ENCODE results near the gene MAD1L1.
"Not testable (repeated sequence)": the region's sequence is repeated elsewhere in the genome, so short reads cannot be mapped to it uniquely, and the experiment has no call there.

Gene MAD1L1

DNA sequence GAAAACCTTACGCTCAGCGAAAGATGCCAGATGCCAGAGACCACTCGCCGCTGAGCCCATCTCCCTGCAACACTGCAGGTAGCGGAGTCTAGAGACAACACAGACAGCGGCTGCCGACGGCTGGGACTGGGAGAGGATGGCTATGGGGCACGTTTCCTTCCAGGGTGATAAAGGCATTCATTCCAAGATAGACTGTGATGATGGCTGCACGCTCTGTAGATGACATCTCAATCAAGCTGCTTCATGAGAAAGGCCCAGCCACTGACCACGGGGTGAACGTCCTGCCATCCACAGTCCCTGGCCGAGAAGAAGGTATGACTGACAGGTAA, 394.2 kb downstream of the MAD1L1 start:
- H3K27me3 ChIP-seq (ENCODE audit: low read depth); H3K36me3 ChIP-seq (replicated peaks); in situ Hi-C loops (cut with MboI; ENCODE audit: low sequenced_read_pairs); DNase-seq (ENCODE audit: low spot score in 2 of 2); H3K4me3 ChIP-seq; H3K9me3 ChIP-seq; H3K4me1 ChIP-seq: not testable (repeated sequence)

DNA sequence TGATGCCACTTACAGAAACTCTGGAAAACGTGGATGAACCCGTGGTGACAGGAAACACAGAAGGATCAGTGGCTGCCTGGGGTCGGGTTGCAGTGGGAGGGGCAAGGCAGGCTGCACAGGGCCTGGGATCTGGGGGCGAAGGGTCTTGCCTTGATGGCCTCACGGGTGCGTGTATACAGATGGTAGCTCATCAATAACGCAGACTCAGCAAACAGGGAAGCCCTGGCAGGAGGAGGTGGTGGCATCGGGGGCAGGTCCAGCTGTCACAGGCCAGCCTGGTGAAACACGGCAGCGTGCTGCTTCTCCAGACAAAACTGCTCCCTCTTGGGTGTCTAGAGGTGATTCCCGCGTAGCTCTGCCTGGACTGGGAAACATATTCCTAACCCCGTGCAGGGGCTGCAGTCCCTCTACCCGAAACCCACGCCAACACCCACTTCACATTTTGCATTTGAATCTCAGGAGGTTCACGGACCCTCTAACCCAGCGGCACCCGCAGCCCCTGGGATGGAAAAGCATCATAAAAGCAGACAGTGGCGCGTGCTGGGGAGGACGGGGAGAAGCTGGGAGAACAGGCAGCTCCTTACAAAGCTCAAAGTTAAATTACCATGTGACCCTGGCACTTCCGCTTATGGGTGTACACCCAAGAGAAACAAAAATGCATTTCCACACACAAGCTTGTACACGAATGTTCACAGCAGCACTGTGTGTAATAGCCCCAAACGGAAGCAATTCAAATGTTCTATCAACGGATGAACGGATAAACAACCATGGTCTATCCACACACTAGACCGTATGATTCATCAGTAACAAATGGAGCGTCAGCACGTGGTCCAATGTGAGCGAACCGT, 394.8 kb downstream of the MAD1L1 start:
- H3K4me3 ChIP-seq; H3K9me3 ChIP-seq; in situ Hi-C loops (cut with MboI; ENCODE audit: low sequenced_read_pairs); H3K36me3 ChIP-seq (replicated peaks); H3K4me1 ChIP-seq; H3K27me3 ChIP-seq (ENCODE audit: low read depth): not testable (repeated sequence)
- peak in 1 of 2 experiments; percentile 5 for DNase-seq (ENCODE audit: low spot score in 2 of 2)

DNA sequence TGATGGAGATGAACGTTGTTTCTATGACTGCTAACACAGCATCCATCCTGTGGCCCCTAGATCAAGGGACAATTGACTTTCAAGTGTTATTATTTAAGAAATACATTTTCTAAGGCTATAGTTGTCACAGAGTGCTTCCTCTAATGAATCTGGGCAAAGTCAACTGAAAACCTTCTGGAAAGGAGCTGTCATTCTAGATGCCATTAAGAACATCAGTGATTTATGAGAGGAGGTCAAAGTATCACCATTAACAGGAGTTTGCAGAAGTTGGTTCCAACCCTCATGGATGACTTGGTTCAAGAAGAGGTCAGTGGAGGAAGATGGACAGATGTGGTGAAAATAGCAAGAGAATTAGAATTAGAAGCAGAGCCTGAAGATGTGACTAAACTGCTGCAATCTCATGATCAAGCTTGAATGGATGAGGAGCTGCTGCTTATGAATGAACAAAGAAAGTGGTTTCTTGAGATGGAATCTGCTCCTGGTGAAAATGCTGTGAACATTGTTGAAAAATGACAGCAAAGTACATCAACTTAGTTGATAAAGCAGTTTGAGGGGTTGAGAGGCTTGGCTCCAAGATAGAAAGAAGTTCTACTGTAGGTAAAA, 400.7 kb downstream of the MAD1L1 start:
- DNase-seq (ENCODE audit: low spot score in 2 of 2); H3K4me3 ChIP-seq; H3K36me3 ChIP-seq (replicated peaks); in situ Hi-C loops (cut with MboI; ENCODE audit: low sequenced_read_pairs); H3K27me3 ChIP-seq (ENCODE audit: low read depth); H3K9me3 ChIP-seq; H3K4me1 ChIP-seq: not testable (repeated sequence)

DNA sequence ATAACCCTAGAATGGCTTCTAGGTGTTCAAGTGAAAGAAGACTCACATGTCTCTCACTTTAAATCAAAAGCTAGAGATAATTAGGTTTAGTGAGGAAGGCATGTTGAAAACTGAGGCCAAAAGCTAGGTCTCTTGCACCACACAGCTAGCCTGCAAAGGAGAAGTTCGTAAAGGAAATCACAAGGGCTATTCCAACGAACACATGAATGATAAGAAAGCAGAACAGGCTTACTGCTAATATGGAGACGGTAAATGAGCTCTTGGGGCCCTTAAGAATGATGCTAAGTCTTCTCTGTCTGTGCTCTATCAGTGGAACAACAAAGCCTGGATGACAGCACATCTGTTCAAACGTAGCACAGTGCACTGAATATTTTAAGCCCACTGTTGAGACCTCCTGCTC, 401.3 kb downstream of the MAD1L1 start:
- in situ Hi-C loops (cut with MboI; ENCODE audit: low sequenced_read_pairs); H3K4me3 ChIP-seq; H3K36me3 ChIP-seq (replicated peaks); H3K9me3 ChIP-seq; DNase-seq (ENCODE audit: low spot score in 2 of 2); H3K4me1 ChIP-seq; H3K27me3 ChIP-seq (ENCODE audit: low read depth): not testable (repeated sequence)

DNA sequence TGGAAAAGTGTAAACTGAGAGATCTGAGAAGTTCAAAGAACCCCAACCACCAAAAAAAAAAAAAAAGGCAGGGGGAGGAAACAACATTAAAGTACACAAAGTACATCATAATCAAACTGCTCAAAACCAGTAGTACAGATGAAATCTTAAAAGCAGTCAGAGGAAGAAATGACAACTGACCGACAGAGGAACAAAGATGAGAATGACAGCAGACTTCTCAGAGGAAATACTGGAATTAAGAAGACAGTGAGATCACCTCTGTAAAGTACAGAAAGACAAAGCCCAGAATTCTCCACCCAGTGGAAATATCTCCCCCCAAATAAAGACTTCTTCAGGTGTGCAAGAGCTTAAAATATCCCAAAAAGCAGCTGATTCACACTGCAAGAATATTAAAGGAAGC, 403.1 kb downstream of the MAD1L1 start:
- DNase-seq (ENCODE audit: low spot score in 2 of 2); H3K27me3 ChIP-seq (ENCODE audit: low read depth); H3K4me3 ChIP-seq; H3K4me1 ChIP-seq; H3K9me3 ChIP-seq; H3K36me3 ChIP-seq (replicated peaks); in situ Hi-C loops (cut with MboI; ENCODE audit: low sequenced_read_pairs): not testable (repeated sequence)

DNA sequence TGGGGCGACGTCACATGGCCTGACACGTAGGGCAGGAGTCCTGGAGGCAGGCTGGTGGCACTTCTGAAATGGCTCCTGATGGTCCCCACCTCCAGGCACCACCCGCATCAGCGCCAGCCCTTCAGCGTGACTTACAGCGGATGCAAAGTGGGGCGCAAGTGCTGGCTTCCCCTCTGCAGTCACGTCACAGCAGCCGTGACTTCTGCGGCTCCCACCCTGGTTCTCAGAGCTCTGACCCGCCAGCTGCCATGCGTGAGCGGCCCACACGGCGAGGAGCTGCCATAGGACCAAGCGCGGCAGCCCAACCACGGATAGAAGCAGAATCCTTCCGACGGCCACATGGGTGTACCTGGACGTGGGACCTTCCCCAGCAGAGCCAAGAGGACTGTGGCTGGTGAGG, 403.6 kb downstream of the MAD1L1 start:
- no peaks in the 10 kb centered on the region for H3K4me1 ChIP-seq
- no peak for DNase-seq (ENCODE audit: low spot score in 2 of 2)
- in situ Hi-C loops (cut with MboI; ENCODE audit: low sequenced_read_pairs) = no loop called here
- no peaks in the 10 kb centered on the region for H3K36me3 ChIP-seq (replicated peaks)
- no peak overlapping the region for H3K4me3 ChIP-seq
- no peaks in the 10 kb centered on the region for H3K9me3 ChIP-seq
- H3K27me3 ChIP-seq (ENCODE audit: low read depth) = no peaks in the 10 kb centered on the region

DNA sequence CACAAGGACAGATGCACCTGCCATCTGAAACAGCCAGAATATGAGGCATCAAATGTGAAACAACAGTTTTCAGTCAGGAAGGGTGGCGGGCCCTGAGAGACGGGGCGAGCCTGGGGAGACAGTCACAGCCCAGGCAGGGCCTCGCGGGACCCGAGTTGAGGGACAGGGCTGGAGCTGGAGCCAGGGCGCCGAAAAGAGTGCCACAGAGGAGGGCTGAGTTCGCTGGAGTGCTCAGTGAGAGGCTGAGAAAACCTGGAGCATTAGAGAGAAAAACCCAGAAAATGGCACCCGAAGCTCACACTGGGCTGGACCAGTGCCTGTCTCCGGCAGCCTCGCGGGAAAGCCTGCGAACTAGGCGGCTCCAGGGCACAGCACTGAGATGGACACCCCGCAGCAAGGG, 404.6 kb downstream of the MAD1L1 start:
- in situ Hi-C loops (cut with MboI; ENCODE audit: low sequenced_read_pairs); H3K27me3 ChIP-seq (ENCODE audit: low read depth); DNase-seq (ENCODE audit: low spot score in 2 of 2); H3K9me3 ChIP-seq; H3K4me3 ChIP-seq; H3K4me1 ChIP-seq; H3K36me3 ChIP-seq (replicated peaks): not testable (repeated sequence)

DNA sequence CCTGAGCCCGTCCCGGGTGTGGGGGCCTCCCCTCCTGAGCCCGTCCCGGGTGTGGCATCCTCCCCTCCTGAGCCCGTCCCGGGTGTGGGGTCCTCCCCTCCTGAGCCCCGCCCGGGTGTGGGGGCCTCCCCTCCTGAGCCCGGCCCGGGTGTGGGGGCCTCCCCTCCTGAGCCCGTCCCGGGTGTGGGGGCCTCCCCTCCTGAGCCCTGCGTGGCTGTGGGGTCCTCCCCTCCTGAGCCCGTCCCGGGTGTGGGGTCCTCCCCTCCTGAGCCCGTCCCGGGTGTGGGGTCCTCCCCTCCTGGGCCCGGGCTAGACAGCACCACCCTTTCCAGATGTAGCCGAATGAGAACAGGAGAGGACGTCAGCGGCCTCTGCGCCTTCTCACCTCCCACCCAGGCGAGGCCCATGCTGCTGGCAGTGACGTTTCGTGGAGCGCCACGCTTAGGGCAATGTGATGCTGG, 405.2 kb downstream of the MAD1L1 start:
- H3K4me3 ChIP-seq; DNase-seq (ENCODE audit: low spot score in 2 of 2); H3K4me1 ChIP-seq; H3K27me3 ChIP-seq (ENCODE audit: low read depth); H3K36me3 ChIP-seq (replicated peaks); H3K9me3 ChIP-seq; in situ Hi-C loops (cut with MboI; ENCODE audit: low sequenced_read_pairs): not testable (repeated sequence)

DNA sequence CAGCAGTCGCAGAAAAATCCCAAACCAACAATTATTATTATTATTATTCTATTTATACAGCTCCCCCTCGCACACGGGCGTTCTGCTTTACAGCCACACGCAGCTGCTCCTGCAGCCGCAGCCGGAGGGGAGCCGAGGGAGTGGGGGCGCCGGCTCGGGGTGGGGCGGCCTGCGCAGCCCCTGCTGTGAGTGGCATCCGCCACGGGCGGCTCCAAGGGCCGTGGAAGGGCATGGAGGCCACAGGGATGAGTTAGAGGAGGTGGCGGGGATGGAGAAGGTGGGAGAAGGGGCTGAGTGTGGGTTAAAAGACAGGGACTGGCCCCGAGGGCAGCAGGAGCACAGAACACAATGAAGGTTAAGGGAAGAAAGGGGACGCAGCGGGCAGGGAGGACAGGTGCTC, 405.8 kb downstream of the MAD1L1 start:
- H3K4me1 ChIP-seq, H3K9me3 ChIP-seq: not testable (repeated sequence)

DNA sequence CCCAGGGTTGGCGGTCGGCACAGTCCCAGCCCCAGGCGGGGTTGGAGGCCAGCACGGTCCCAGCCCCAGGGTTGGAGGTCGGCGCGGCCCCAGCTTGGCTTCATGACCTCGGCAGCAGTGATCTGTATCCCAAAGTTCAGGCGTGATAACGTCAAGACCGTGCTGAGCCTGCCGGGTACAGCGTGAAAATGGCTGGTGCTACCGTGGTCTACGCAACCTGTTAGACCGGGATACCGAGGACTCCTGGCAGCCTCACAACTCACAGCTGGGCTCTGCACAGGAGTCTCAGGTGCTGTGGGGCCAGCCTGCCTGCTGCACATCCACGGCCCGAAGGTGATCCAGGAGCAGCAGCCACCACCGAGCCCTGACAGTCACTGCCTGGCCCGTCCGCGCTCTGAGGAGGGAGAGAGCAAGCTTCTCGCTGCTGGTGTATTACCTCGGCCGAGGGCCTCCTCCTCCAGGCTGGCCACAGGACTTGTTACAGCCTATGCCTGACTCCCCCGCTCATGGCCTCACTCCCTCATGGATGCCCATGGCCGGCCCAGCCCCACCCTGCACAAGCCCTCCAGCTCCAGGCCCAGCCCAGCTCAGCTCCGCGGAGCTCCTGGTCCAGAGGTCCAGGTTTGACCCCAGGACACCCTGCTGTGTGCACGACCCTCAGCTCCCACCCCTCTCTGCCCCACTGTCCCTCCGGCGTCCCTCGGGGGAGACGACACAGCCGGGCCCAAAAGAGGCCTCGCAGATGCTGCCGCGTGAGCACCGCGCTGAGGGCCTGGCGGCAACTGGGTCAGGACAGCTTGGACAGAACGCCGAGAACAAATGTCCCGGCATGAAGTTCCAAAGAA, 406.6 kb downstream of the MAD1L1 start:
- Histone ChIP-seq H3K27me3 (ENCODE audit: low read depth) (no peaks in the 10 kb centered on the region), H3K9me3 (no peaks in the 10 kb centered on the region), H3K4me1 (no peaks in the 10 kb centered on the region), H3K4me3 (no peak overlapping the region), H3K36me3 (replicated peaks) (no peaks in the 10 kb centered on the region)
- in situ Hi-C loops (cut with MboI; ENCODE audit: low sequenced_read_pairs) = no loop called here
- no peak for DNase-seq (ENCODE audit: low spot score in 2 of 2)

More for the DNA sequence above, 405.8 kb downstream of the MAD1L1 start:
- H3K4me3 ChIP-seq; H3K36me3 ChIP-seq (replicated peaks); DNase-seq (ENCODE audit: low spot score in 2 of 2); in situ Hi-C loops (cut with MboI; ENCODE audit: low sequenced_read_pairs); H3K27me3 ChIP-seq (ENCODE audit: low read depth): not testable (repeated sequence)

DNA sequence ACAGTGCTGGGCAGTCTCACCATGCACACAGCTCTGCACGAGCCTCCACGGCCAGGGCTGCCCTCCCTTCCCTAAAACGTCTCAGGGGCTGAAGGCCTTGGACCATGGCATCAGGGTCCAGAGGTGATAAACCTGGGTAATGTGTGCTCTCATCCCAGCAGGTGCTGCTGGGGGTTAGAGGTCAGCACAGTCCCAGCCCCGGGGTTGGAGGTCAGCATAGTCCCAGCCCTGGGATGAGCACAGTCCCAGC, 407.2 kb downstream of the MAD1L1 start:
- H3K4me1 ChIP-seq; H3K27me3 ChIP-seq (ENCODE audit: low read depth); in situ Hi-C loops (cut with MboI; ENCODE audit: low sequenced_read_pairs): not testable (repeated sequence)

DNA sequence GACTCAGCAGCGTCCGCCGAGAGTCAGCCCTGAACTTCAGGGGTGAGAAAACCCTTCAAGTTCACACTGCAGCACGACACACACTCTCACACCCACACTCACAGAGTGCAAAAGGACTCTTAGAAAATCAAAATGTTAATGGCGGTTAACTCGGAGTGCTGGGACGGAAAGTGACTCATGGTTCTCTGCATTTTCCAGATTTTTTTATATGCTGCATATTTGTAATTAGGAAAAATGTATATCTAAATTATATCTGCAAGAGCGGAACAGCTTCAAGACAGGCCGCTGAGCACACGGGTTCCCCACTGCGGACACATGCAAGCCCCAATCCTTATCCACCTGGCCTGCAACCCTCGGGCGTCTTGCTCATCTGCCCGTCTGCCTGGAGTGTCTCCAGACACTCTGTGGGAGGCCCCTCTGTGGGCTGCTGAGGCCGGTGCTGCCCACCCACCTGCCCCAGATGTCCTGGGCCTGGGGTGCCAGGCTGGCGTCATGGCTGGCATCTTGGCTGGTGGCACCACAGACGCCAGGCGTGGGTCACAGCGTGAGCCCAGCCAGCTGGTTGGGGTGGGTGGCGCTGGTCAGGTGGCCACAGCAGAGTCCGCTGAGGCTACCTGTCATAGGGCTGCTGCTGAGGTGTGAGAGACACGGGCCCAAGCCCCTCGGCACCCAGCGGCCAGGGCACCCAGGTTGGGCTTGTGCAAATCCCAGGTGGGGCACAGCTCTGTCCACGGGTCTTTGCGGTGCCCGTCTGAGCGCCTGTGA, 407.7 kb downstream of the MAD1L1 start:
- H3K27me3 ChIP-seq (ENCODE audit: low read depth); in situ Hi-C loops (cut with MboI; ENCODE audit: low sequenced_read_pairs); H3K36me3 ChIP-seq (replicated peaks); H3K4me3 ChIP-seq; H3K4me1 ChIP-seq; H3K9me3 ChIP-seq; DNase-seq (ENCODE audit: low spot score in 2 of 2): not testable (repeated sequence)

More for the DNA sequence above, 407.2 kb downstream of the MAD1L1 start:
- DNase-seq (ENCODE audit: low spot score in 2 of 2); H3K4me3 ChIP-seq; H3K9me3 ChIP-seq; H3K36me3 ChIP-seq (replicated peaks): not testable (repeated sequence)

DNA sequence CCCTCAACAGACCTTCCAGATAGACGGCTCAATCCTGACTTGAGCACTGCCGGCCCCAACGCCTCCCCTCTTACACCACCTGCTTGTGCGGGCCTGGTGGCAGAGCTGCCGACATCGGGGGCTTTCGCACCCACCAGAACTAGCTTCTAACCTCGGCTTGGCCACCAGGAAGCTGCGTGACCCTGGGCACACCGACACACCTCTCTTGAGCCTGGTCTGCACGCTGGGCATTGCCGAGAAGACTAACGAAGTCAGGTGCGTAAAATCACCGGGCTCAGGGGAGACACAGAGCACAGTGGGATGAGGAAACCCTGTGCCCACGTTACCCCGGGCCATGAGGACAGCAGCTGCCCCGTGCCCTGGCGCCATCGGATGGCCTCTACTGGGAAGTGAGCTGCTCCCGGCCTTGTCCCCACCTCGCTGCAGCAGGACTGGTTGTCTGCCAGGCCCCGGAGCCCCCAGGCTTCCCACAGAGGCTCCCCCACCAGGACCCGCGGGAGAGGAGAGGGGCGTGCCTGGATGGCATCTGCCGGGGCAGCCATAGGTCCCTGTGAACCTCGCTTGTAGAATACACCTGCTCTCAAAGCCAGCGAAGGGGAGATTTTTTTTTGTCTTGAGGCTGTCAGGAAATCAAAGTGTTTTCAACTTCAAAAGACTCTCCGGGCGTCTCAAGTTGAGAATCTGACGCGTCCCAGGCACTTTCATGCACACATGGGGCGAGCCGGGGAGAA, 408.4 kb downstream of the MAD1L1 start:
- H3K9me3 ChIP-seq; H3K36me3 ChIP-seq (replicated peaks); H3K4me3 ChIP-seq; H3K27me3 ChIP-seq (ENCODE audit: low read depth); H3K4me1 ChIP-seq; in situ Hi-C loops (cut with MboI; ENCODE audit: low sequenced_read_pairs); DNase-seq (ENCODE audit: low spot score in 2 of 2): not testable (repeated sequence)
